Left cardiac atrium (tissue), 4 donors: ENCODE measurements around the gene CPA4. TPM values are rescaled to one million over a fixed set of nuclear protein-coding genes. Genes with fewer than 3 reads are reported as not detected.
"Not testable (repeated sequence)": the region's sequence is repeated elsewhere in the genome, so short reads cannot be mapped to it uniquely, and the experiment has no call there.

Experiments
- ATAC-seq, 2 donors: fragments of 200-7000 bp; cut with Tn5 transposase; one replicate each; pipeline ENCODE4 v1.9.1; 2020; ENCODE audit warnings: mild to moderate bottlenecking in 2 of 2, moderate library complexity in 2 of 2
- DNase-seq: peaks from one replicate; pipeline ENCODE4 v3.0.0-alpha.2; 2020
- intact Hi-C, 2 donors: fragments of 100-400 bp; cut with DNase I; formaldehyde crosslinking; loops; one replicate each; pipeline versions ENCODE4 v1.14.1 to v1.15.1; 2022 to 2023
- total RNA-seq, 2 donors: library from RNA; stranded (reverse); fragmentation: NEBNext Ultra II Directional; extraction: Animal tissue kit (Norgen Biotek cat#: 25700); gene quantifications; one replicate each; pipeline ENCODE4 v1.2.1, GENCODE V29; 2021
- donor health status: DM: no; HTN: yes; CAD: no.
- donor health status: DM: no; HTN: yes; CAD: no; lungs with severe emphysema.
- donor health status: DM: yes; HTN: yes; CAD: no.
- donor health status: Dilated cardiomyopathy.

CPA4 gene
- total RNA-seq, 2 donors from 2014 or later, result 3.5 to 3.8 TPM

DNA sequence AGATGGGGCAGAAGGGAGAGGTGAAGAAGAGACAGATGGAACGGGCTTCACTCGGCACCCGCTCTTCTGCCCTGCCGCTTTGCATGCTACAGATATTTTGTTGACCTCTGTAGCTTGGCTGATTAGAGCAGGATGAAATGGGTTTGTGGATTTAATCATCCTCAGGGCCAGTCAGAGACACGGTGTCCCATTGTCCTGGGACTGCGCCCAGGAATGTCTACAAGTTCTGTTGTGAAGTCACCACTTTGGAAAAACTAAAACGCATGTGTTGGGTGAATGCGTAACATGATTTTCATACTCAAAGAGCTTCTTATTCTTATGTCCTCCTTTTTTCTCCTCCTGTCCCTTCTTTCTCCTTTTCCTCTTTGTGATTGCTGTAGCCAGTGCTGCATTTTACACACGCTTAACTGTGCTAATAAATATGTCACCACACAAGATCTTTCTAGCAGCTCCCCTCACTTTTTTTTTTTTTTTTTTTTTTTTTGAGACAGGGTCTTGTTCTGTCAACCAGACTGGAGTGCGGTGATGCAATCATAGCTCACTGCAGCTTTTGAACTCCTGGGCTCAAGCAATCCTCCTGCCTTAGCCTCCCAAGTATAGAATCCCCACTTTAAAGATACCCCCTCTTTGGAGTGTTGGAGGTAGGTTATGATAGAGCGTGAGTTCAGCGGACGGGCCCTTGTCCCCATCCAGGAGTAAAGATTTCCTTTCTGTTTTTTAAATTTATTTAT is 3.4 kb downstream of the CPA4 start:
- no peak for ATAC-seq
- no peak for DNase-seq
- intact Hi-C loops, result no loop called here

DNA sequence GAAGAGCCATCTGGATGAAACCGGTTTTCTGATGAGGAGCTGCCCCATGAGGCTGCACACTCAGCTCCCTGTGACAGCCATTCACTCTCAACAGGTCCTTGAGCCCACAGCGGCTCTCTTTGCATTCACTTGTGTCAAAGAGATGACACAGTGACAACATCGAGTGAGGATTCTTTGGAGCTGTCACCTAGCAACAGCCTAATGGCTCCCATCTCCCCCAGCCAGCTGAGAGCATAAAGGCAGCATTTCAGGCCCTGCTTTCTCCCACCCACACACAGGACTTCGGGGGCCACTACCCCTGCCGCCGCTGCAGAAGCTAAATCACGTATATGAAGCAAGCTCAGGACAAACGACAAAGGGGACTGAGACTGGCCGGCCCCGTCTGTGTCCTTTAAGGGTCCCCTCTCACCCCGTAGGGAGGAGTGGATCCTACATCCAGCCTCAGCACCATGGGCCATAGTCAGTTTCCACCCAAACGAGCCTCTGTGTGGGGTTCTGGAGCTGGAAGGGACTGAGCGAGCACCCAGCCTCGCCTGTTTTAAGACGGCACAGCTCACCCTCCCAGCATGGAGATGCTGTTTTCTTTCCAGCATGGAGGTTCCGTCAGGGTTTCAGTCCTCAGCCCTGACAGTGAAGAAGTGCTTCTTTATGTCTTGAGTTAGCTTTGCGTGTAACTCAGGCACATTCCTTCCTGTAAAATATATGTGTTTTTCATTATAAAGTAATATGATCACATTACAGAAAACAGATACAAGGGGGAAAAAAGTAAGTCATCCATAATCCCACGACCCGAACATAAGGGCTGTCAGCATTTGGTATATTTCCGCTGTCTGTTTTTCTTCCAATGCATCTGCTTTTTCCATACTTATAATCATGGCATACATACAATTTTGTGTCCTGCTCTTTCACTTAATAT is 4.9 kb downstream of the CPA4 start:
- ATAC-seq, result no peak
- intact Hi-C loops, result no loop called here
- DNase-seq, result no peak

DNA sequence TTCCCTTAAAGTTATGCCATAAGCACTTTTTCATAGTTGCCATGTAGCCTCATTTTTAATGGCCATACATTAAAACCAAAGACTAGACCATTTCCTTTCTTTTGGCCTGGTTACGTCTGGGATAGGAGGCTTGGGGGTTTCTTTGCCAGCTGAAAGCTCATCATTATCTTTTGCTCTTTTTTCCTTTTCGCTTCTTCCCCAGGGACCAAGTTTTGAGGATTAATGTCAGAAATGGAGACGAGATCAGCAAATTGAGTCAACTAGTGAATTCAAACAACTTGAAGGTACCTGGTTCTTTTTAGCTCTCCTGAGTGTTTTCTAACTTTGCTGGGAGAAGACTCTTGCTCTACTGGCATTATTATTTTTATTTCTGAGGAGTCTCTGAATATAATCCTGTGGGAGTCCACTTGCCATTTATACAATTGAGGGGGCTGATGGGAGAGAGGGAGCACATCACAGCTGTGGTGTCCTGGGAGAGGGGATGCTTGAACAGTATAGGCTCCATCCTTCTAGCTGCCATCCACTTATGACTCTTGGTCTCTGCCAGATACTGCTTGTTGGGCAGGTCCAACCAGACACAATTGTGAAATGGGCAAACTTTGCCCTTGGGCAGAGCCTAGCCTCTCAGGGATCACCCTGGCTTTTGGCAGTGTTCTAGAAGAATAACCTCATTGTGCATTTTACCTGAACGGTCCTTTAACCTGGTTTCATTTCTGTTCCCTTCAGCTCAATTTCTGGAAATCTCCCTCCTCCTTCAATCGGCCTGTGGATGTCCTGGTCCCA is 5.8 kb downstream of the CPA4 start:
- intact Hi-C loops, result no loop called here
- no peak for ATAC-seq

DNA sequence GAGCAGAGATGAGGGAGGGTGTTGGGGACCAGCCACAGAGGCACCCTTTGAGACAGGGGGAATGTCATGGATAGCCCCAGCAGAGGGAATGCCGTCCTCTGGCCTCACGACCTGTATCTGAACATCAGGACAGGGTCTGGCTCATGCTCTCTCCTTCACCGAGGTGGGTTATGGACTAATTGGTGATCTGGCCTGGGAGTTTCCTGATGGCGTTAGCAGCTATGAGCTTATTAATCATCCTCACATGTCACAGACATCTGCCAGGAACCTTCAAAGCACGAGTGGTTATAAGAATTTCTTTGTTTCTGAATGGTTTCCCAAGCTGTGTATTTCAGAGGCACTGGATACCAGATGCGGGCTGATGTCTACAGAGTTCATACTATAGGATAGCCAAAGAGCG is 6.9 kb downstream of the CPA4 start:
- intact Hi-C loops, result no loop called here
- no peak for DNase-seq
- no peak for ATAC-seq

More for the DNA sequence above, 5.8 kb downstream of the CPA4 start:
- DNase-seq, result no peak

DNA sequence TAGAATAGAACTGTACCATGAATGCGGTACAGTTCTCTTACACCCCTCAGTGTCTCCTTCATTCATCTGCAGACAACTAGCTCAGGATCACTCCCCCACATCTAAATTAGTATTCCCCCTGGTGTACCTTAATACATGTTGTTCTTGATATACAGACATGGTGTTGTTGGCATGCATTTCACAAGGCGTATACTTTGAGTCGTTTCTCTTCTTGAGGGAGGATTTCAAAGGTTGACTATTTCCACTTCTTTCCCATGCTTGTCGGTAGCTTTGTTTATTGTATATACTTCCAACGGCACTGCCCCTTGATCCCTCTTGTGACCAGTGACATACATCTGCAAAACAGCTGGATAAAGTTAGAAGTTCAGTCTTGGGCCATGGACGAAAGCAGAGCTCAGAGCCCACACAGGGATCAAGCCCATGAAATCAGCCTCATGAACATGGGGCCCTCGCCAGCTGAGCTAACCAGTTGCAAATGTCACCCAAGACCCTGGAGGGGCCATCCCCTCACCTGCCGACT is 8.6 kb downstream of the CPA4 start:
- no peak for ATAC-seq
- DNase-seq, result no peak
- intact Hi-C loops, result no loop called here

DNA sequence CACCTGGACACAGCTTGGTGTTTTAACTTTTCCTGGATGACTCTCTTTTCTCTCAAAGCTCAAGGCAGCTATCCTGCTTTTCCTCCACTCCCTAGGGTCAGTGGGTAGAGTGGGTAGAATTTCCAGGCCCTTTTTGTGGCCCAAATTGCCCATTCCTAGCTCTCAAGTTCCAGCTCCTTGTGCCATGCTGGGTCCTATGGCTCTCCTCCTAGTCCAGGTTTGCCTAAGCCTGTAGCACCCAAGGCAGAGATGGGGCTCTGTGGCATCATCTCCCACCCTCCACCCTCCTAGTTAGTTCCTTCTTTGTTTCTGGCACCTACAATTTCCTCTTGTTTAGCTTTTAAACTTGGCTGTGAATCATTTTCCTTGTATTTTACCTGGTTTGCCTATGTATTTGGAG is 9.7 kb downstream of the CPA4 start:
- DNase-seq (no peak), ATAC-seq (no peak)
- intact Hi-C loops, result no loop called here

DNA sequence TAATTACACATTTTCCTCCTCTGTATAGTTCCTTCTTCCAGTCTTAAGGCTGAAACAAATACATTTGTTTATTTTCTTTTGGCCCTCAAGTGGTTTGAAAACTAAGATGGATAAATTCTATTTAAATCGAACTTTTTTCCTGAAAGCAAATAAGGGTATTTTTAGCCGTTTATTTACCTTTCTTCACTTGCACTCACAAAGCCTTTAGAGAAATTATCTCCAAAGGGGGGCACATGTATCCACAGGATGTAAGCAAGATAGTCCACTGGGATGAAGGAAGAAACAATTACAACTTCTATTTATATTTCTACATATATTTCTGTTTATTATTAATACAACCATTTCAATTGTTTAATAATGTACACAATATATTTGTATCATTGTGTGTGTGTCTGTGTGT is 10.2 kb downstream of the CPA4 start:
- DNase-seq (no peak), ATAC-seq (no peak)
- intact Hi-C loops, result no loop called here

DNA sequence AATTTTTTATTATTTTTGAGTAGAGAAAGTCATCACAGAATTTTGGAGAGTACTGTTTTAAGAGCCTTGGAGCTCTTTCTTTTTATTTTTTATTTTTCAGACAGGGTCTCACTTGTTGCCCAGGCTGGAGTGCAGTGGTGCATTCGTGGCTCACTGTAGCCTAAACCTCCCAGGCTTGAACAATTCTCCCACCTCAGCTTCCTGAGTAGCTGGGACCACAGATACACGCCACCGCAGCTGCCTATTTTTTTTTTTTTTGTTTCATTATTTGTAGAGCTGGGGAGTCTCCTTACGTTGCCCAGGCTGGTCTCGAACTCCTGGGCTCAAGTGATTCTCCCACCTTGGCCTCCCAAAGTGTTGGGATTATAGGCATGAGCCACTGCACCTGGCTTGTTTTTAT is 10.6 kb downstream of the CPA4 start:
- DNase-seq (no peak), ATAC-seq (no peak)
- intact Hi-C loops, result no loop called here

DNA sequence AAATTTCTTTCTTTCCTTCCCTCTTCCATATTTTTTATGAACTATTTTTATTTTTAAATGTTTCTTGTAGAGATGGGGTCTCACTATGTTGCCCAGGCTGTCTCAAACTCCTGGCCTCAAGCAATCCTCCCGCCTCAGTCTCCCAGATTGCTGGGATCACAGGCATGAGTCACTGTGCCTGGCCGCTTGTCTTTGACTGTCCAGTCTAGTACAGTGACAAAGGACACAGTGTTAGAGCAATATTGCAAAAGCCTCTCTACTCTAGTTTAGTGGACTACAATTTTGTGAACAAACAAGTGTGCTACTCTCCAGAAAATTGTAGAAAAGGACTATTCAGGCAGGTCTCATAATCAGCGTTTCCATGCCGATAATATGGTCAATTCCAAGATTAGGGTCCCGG is 11.0 kb downstream of the CPA4 start:
- no peak for ATAC-seq
- no peak for DNase-seq
- intact Hi-C loops, result no loop called here

DNA sequence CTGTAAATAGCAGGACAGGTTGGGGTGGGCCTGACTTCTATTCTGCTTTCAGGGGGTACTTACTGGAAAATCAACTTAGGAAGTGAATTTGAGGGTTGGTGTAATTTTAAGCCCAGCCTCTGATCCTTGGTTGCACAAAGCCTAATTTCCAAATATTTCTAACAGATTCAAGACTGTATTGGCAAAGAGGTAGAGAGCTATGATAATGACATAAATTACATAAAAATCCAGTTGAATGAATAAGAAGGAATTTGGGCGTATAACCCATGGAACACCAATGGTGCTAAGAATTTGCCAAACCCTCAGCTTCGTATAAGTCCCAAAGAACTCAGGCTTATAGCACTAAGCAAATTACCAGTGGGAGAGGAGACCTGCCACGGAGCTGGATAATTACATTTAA is 11.9 kb downstream of the CPA4 start:
- peak in 1 of 2 donors; percentile 55 for ATAC-seq
- intact Hi-C loops, result no loop called here

DNA sequence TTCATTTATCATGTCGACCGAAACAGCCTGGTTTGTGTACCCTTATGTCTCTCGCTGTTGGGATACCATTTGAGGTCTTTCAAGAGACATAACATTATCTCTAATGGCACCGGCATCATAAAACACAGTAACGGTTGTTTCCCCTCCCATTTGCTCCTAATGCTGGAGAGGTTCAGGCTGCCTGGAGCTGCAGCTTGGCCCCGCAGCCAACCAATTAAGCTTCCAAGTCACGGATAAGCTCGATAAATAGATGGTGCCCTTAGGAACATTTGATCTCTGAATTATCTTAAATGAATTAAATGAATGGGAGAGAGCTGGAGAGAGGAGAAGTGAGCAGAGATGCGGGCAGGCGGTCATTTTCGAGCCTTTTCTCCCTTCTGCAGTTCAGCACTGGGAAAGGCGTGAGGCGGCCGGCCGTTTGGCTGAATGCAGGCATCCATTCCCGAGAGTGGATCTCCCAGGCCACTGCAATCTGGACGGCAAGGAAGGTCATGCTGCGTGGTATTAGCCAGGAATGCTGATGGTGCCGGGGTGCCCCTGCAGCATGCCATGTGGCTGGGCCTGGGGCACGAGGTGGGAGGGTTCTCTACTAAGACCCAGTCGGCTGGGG is 12.6 kb downstream of the CPA4 start:
- ATAC-seq, result no peak
- intact Hi-C loops, result no loop called here
- DNase-seq, result no peak

More for the DNA sequence above, 11.9 kb downstream of the CPA4 start:
- DNase-seq, result no peak

DNA sequence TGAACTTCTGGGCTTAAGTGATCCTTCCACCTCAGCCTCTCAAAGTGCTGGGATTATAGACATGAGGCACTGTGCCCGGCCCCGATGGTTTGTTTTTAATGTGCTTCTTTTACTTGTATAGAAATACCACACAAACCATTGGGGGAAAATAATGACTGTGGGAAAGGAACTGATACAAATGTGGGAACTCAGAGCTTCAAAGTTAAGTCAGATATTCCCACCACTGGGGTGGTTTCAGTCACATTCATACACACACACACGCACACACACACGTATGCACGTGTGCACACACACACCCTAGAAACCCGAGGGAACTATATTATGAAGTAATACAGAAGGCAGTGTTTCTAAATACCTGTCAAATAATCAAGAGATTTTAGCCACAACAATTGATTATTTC is 17.0 kb downstream of the CPA4 start:
- ATAC-seq, result no peak
- intact Hi-C loops, result no loop called here

DNA sequence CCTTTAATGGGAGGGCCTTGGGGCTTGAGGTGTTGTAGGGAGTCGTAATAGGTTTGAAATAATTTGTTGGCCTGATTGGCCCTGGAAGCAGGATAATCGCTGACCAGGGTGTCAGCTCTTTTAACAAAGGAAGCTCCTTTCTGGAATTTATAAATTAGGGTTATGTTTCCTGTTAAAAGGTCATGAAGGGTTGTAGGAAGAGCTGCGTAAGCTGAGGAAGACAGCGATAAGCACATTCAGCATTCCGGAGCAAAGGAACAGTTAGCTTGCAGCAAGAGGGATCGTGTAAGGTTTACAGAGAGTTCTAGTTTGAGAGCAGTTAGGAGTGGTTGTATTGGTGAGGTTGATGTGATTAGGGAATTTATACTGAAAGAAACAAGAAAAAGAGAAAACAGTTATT is 21.3 kb downstream of the CPA4 start:
- no peak for DNase-seq
- ATAC-seq, result no peak
- intact Hi-C loops, result no loop called here

More for the DNA sequence above, 17.0 kb downstream of the CPA4 start:
- DNase-seq, result no peak

DNA sequence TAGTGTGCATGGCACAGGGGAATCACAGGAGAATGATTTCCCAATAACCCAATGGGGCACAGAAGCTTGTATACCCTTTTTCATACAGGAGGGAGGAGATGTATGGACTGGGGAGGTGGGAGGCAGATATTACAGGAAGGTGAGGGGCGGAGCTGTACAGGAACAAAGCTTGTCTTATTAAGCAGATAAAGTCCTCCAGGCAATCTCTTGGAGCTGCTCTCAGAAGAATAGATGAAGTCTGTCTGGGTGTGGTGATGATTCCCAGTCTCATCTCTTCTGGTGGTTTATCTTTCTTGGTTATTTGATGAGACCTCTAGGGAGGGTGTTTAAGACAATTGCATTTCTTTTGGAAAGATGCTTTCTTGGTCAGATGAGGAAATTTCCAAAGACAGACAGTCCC is 26.6 kb downstream of the CPA4 start:
- DNase-seq (no peak), ATAC-seq (no peak)
- intact Hi-C loops, result no loop called here

DNA sequence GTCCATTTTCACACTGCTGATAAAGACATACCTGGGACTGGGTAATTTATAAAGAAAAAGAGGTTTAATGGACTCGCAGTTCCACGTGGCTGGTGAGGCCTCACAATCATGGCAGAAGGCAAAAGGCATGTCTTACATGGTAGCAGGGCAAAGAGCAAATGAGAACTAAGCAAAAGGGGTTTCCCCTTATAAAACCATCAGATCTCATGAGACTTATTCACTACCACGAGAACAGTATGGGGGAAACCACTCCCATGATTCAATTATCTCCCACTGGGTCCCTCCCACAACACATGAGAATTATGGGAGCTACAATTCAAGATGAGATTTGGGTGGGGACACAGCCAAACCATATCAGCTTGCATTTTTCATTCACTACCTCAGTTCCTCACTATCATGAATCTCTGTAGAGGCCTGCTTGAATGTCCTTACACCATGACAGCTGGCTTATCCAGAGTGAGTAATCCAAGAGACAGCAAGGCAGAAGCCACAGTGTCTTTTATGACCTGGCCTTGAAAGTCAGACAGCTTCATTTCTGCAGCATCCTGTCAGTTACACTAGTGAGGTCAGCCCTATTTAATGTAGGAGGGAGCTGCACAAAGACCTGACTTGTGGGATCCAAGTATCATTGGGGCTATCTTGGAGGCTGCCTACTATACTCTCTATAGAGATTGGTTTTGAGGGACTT is 28.7 kb downstream of the CPA4 start:
- ATAC-seq, DNase-seq, intact Hi-C loops: not testable (repeated sequence)

DNA sequence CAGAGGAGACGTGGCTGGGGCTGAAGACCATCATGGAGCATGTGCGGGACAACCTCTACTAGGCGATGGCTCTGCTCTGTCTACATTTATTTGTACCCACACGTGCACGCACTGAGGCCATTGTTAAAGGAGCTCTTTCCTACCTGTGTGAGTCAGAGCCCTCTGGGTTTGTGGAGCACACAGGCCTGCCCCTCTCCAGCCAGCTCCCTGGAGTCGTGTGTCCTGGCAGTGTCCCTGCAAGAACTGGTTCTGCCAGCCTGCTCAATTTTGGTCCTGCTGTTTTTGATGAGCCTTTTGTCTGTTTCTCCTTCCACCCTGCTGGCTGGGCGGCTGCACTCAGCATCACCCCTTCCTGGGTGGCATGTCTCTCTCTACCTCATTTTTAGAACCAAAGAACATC is 29.7 kb downstream of the CPA4 start:
- DNase-seq (no peak), ATAC-seq (no peak)
- intact Hi-C loops, result no loop called here

DNA sequence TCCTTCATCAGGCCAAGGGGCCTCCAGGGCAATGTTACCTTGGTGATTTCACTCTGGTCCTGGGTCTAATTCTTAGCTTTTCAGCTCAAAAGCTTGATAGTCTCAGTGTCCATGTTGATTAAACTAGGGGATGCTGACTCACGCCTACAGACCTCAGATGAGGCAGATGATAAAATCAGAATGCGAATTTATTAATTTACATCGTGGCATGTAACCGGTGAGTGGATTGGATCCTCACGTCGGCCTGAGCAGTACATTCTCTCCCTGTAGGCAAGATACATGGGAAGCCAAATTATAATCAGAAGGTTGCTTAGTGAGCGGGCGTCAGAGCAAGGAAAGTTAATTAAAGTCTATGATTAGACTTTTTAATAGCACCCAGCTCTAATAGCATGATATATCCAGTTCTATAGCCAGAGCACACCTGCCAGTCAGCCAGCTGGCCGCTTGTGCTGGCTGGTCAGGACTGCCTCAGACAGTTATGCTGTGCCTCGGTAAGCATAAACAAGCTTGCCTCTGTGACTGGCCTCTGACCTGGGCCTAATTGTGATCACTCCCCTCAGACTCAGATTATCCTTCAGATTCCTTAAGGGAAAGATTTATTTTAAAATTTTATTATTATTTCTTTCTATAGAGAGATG is 31.5 kb downstream of the CPA4 start:
- ATAC-seq (no peak), DNase-seq (no peak)
- intact Hi-C loops, result no loop called here

DNA sequence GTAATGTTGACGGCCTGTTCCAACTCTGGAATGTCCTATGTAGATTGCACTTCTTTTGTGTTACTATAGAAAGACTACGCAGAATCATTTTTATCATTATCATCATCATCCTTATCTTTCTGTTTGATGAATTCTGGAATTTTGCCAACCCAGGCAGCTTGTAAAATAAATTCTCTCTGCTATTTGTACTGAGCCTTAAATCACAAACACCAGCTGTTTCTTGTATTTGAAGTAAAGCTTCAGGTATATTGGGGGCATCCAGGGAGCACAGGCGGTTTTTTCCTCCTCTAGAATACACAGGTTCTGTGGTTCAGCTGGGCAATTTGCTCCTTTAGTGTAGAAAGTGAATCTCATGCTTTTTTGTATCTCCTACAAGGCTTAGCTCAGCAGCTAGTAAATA is 36.7 kb downstream of the CPA4 start:
- no peak for DNase-seq
- no peak for ATAC-seq
- intact Hi-C loops, result no loop called here
